ENCODE results near the gene CIC.

- no peak for TF ChIP-seq CTCF (IDR thresholded peaks at IDR 0.05; ENCODE audit: insufficient read depth, low read length, poor library complexity, severe bottlenecking)
- no peak for TF ChIP-seq EZH2phosphoT487 (conservative IDR thresholded peaks at IDR 0.05; ENCODE audit: low read length)
Measured at GRCh38 chr19:42224940-42225717, 43.9 kb upstream of the CIC start.
